GM20000 (cell line): ENCODE results near the gene LCN10.

ENCODE experiments used
- DNase-seq: peaks from one replicate; pipeline ENCODE4 v3.0.0; 2012; ENCODE audit warnings: low spot score
- TF ChIP-seq, protein P1 (sequence below): IDR thresholded peaks from 2 replicates; pipeline ENCODE4 v1.5.1; 2012; ENCODE audit warnings: mild to moderate bottlenecking, control low read depth; ENCODE audit errors: extremely low read depth, missing control alignments

The LCN10 gene

DNA sequence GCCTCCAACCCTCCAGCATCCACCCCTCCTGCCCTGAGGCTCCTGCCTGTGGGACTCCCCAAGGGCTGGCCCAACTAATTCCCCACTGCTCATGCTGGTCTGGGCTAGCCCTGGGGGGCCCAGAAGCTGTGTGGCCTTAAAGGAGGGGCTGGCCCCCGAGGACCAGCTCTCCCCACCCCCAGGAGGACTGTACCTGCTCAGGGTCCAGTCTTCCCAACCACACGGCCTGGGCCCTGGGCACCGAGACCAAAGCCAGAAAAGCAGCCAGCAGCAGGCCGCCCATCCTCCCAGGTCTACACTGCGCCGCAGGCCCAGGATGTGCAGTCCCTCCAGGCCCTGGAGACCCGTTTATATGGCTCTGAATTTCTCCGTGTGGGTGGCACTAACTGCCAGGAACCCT lies 5.5 kb upstream of the LCN10 start, which contains the start of gene LCN6:
Gene LCN6 (minus strand): TSS at position 325 of the 400 bp plus-strand sequence. CDS start 42 bp downstream, at position 283.
- DNase-seq: no peak
- TF ChIP-seq, protein P1, sequence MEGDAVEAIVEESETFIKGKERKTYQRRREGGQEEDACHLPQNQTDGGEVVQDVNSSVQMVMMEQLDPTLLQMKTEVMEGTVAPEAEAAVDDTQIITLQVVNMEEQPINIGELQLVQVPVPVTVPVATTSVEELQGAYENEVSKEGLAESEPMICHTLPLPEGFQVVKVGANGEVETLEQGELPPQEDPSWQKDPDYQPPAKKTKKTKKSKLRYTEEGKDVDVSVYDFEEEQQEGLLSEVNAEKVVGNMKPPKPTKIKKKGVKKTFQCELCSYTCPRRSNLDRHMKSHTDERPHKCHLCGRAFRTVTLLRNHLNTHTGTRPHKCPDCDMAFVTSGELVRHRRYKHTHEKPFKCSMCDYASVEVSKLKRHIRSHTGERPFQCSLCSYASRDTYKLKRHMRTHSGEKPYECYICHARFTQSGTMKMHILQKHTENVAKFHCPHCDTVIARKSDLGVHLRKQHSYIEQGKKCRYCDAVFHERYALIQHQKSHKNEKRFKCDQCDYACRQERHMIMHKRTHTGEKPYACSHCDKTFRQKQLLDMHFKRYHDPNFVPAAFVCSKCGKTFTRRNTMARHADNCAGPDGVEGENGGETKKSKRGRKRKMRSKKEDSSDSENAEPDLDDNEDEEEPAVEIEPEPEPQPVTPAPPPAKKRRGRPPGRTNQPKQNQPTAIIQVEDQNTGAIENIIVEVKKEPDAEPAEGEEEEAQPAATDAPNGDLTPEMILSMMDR: no peak

GRCh38 chr9:136747161-136748060 lies 4.7 kb upstream of the LCN10 start:
- DNase-seq: no peak
- TF ChIP-seq, protein P1: no peak

- TF ChIP-seq, protein P1: no peak
- DNase-seq: no peak
Observed at GRCh38 chr9:136746621-136747020, 3.9 kb upstream of the LCN10 start.

GRCh38 chr9:136746155-136746490 lies 3.4 kb upstream of the LCN10 start:
- TF ChIP-seq, protein P1: no peak
- DNase-seq: no peak

- TF ChIP-seq, protein P1: no peak
- no peak for DNase-seq
Observed at GRCh38 chr9:136745389-136746154, 2.8 kb upstream of the LCN10 start.

DNA sequence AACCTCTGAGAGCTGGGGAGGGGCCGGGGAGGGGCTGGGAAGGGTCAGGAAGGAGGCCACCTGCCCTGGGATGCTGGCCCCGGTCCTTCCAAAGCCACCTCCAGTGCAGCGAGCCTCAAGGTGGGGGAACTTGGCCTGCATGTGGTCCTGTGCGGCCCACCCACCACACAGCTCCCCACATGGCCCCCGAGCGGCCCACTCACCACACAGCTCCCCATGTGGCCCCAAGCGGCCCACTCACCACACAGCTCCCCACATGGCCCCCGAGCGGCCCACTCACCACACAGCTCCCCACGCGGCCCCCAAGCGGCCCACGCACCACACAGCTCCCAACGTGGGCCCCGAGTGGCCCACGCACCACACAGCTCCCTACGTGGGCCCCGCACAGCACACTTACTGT lies 2.0 kb upstream of the LCN10 start:
- TF ChIP-seq, protein P1: no peak
- DNase-seq: no peak

- TF ChIP-seq, protein P1: no peak
- no peak for DNase-seq
Observed at GRCh38 chr9:136743639-136744211, 985 bp upstream of the LCN10 start.
